Esophagus mucosa (tissue), 1 donor: ENCODE results near the gene FABP6. TPM values are rescaled to one million over a fixed set of nuclear protein-coding genes. Genes with fewer than 3 reads are reported as not detected.

Source experiments
- total RNA-seq: library from RNA; stranded (reverse); gene quantifications from one replicate; pipeline ENCODE4 v1.2.4, GENCODE V29; 2023
- donor health status: DM: yes; HTN: yes; CAD: no.

The FABP6 gene
- total RNA-seq, 1 donor from 2014 or later, result 3.1 TPM

Other genes with a start within 250 kb of the FABP6 start
- 37.0 TPM for gene TTC1, start 220.4 kb upstream of the FABP6 start, total RNA-seq
- gene PWWP2A, start 110.1 kb upstream of the FABP6 start, total RNA-seq, result 9.6 TPM
- 2.6 TPM for gene CCNJL, start 83.1 kb downstream of the FABP6 start, total RNA-seq
- gene C1QTNF2, start 141.1 kb downstream of the FABP6 start, total RNA-seq, result 0.20 TPM
- gene FAM200C, start 170.5 kb downstream of the FABP6 start, total RNA-seq, result 0.76 TPM
- gene SLU7, start 189.6 kb downstream of the FABP6 start, total RNA-seq, result 23.8 TPM
- 74.7 TPM for gene PTTG1, start 192.3 kb downstream of the FABP6 start, total RNA-seq